Measurements from ENCODE around the gene OR52N5.

The OR52N5 gene

GRCh38 chr11:5783255-5783654, at the start of gene OR52N5:
Gene OR52N5, minus strand, starts transcription at chr11:5783355. Its CDS starts 4,721 bp downstream, at chr11:5778634.
- DNase-seq, result no peak

- DNase-seq, result no peak
Measured at GRCh38 chr11:5831196-5831829, 48.2 kb upstream of the OR52N5 start.

- no peak for DNase-seq
Measured at GRCh38 chr11:5818245-5818886, 35.2 kb upstream of the OR52N5 start.

GRCh38 chr11:5815534-5815933, 32.4 kb upstream of the OR52N5 start:
- DNase-seq, result no peak

GRCh38 chr11:5809905-5810795, 27.0 kb upstream of the OR52N5 start:
- DNase-seq, result no peak

- DNase-seq, result no peak
Measured at GRCh38 chr11:5809122-5809519, 26.0 kb upstream of the OR52N5 start.

- DNase-seq, result no peak
Measured at GRCh38 chr11:5808500-5809121, 25.5 kb upstream of the OR52N5 start, which contains the start of gene OR52N2. Gene OR52N2, plus strand, starts transcription at chr11:5808924. Its CDS starts 11,412 bp downstream, at chr11:5820336.

- DNase-seq, result no peak
Measured at GRCh38 chr11:5807580-5807979, 24.4 kb upstream of the OR52N5 start.

GRCh38 chr11:5803982-5804381, 20.8 kb upstream of the OR52N5 start:
- DNase-seq, result no peak

GRCh38 chr11:5796541-5796940, 13.4 kb upstream of the OR52N5 start:
- DNase-seq, result no peak

GRCh38 chr11:5791165-5791564, 8.0 kb upstream of the OR52N5 start, which contains the start of gene OR52N1:
Gene OR52N1, minus strand, starts transcription at chr11:5791265. Its CDS starts 2,449 bp downstream, at chr11:5788816.
- DNase-seq, result no peak

GRCh38 chr11:5767056-5767455, 16.1 kb downstream of the OR52N5 start:
- no peak for DNase-seq

- no peak for DNase-seq
Measured at GRCh38 chr11:5753943-5754342, 29.2 kb downstream of the OR52N5 start, which contains the start of gene OR52N4. Gene OR52N4, plus strand, starts transcription at chr11:5754243. Its CDS starts 498 bp downstream, at chr11:5754741.

- no peak for DNase-seq
Measured at GRCh38 chr11:5749836-5750235, 33.3 kb downstream of the OR52N5 start.

GRCh38 chr11:5746614-5747013, 36.5 kb downstream of the OR52N5 start:
- DNase-seq, result no peak

GRCh38 chr11:5738431-5738830, 44.7 kb downstream of the OR52N5 start:
- no peak for DNase-seq

GRCh38 chr11:5737670-5738392, 45.3 kb downstream of the OR52N5 start:
- DNase-seq, result no peak

- no peak for DNase-seq
Measured at GRCh38 chr11:5737091-5737490, 46.1 kb downstream of the OR52N5 start.

- DNase-seq, result no peak
Measured at GRCh38 chr11:5736396-5736795, 46.8 kb downstream of the OR52N5 start, which contains the start of gene OR56B1. Gene OR56B1, plus strand, starts transcription at chr11:5736448. Its CDS starts 69 bp downstream, at chr11:5736517.

- no peak for DNase-seq
Measured at GRCh38 chr11:5727691-5728090, 55.5 kb downstream of the OR52N5 start.

- DNase-seq, result no peak
Measured at GRCh38 chr11:5726351-5726750, 56.8 kb downstream of the OR52N5 start.

Data from NCI-H187 treated with DMSO at 0.1 percent for 48 hours (cell line).